OCI-LY7 (cell line): Measurements from ENCODE around the gene MROH2B. TPM values are rescaled to one million over a fixed set of nuclear protein-coding genes. Genes with fewer than 3 reads are reported as not detected.

Experiments used
- BruUV-seq: library from RNA; stranded (reverse); fragments of 400-500 nt; replicated peaks from 2 replicates; lab custom pipeline; 2021; lab: Mats Ljungman, UMichigan
- CTCF ChIA-PET: fragments of 300-600 bp; sonication (Branson Sonifier 250); formaldehyde crosslinking; loops from one replicate; lab custom pipeline; 2022; ENCODE audit warnings: antibody characterized with exemption; ENCODE audit not compliant: unreplicated experiment; lab: Charles Lee
- POLR2A ChIA-PET: fragments of 300-600 bp; sonication (Branson Sonifier 250); formaldehyde crosslinking; loops from one replicate; lab custom pipeline; 2022; ENCODE audit warnings: antibody characterized with exemption; lab: Charles Lee
- DNase-seq: peaks from one replicate; pipeline ENCODE4 v3.0.0-alpha.2; 2015; ENCODE audit warnings: low spot score
- H2AFZ ChIP-seq: fragments of 200-600 bp; sonication (generic), shearing (Covaris generic); 2 replicates; pipeline ENCODE4 v1.6.1; 2014; ENCODE audit warnings: mild to moderate bottlenecking, antibody characterized with exemption, low read length, moderate library complexity
- H3K27ac ChIP-seq: fragments of 200-600 bp; sonication (generic); 2 replicates; pipeline ENCODE4 v1.5.1; 2014; ENCODE audit warnings: mixed run types, low read depth, mild to moderate bottlenecking, moderate library complexity, low read length, inconsistent platforms; ENCODE audit not compliant: poor library complexity, severe bottlenecking
- H3K36me3 ChIP-seq: fragments of 200-600 bp; sonication (generic); 2 replicates; pipeline ENCODE4 v1.6.1; 2014; ENCODE audit warnings: mild to moderate bottlenecking, antibody characterized with exemption, low read length, moderate library complexity, mixed read lengths; ENCODE audit not compliant: insufficient read depth
- H3K4me1 ChIP-seq: fragments of 200-600 bp; sonication (generic); 2 replicates; pipeline ENCODE4 v1.5.1; 2014; ENCODE audit warnings: mild to moderate bottlenecking, low read length; ENCODE audit not compliant: insufficient read depth, poor library complexity, severe bottlenecking
- H3K4me2 ChIP-seq: fragments of 200-600 bp; sonication (generic); 2 replicates; pipeline ENCODE4 v1.6.1; 2014; ENCODE audit warnings: mild to moderate bottlenecking, low read length
- H3K4me3 ChIP-seq: fragments of 200-600 bp; sonication (generic); 2 replicates; pipeline ENCODE4 v1.5.1; 2014; ENCODE audit warnings: mild to moderate bottlenecking, low read depth, low read length; ENCODE audit not compliant: poor library complexity, severe bottlenecking
- H3K79me2 ChIP-seq: fragments of 200-600 bp; sonication (generic); 2 replicates; pipeline ENCODE4 v1.6.1; 2016; ENCODE audit warnings: low read depth, mild to moderate bottlenecking, low read length, moderate library complexity, mixed read lengths; ENCODE audit not compliant: insufficient read depth
- H3K9me2 ChIP-seq: fragments of 200-600 bp; sonication (generic); 2 replicates; pipeline ENCODE4 v1.6.1; 2016; ENCODE audit warnings: mild to moderate bottlenecking, low read length, mixed read lengths; ENCODE audit not compliant: insufficient read depth
- H3K9me3 ChIP-seq: fragments of 200-600 bp; sonication (generic); 2 replicates; pipeline ENCODE4 v1.6.1; 2014; ENCODE audit warnings: mild to moderate bottlenecking, mixed run types, low read length, mixed read lengths
- H4K20me1 ChIP-seq: fragments of 200-600 bp; sonication (generic); 2 replicates; pipeline ENCODE4 v1.6.1; 2014; ENCODE audit warnings: mild to moderate bottlenecking, antibody characterized with exemption, low read length, moderate library complexity, mixed read lengths; ENCODE audit not compliant: insufficient read depth
- EZH2phosphoT487 ChIP-seq: fragments of 200-600 bp; sonication (generic); IDR thresholded peaks from 2 replicates; pipeline ENCODE4 v1.6.1; 2018; ENCODE audit warnings: low read depth, borderline replicate concordance, mild to moderate bottlenecking, mixed run types, antibody characterized with exemption, low read length, moderate library complexity, mixed read lengths
- intact Hi-C: fragments of 100-400 bp; cut with micrococcal nuclease; formaldehyde crosslinking; loops from one replicate; pipeline ENCODE4 v1.10.0; 2022; ENCODE audit not compliant: unreplicated experiment
- total RNA-seq, 2 experiments: library from RNA; depleted of rRNA in 1 of 2; stranded (reverse); fragments of >200 nt in 1 of 2; shearing (Covaris generic) in 1 of 2; gene quantifications; 2 replicates each; pipeline ENCODE4 v1.2.3, GENCODE V29; 2014 to 2022
- TF ChIP-seq, protein P1 (sequence below): fragments of 200-600 bp; sonication (generic); conservative IDR thresholded peaks from 2 replicates; pipeline ENCODE4 v1.5.1; 2014; ENCODE audit warnings: mild to moderate bottlenecking, antibody characterized with exemption, low read length, moderate library complexity, mixed read lengths

The MROH2B gene
- total RNA-seq, 2 experiments from 2014 or later, result not detected

DNA sequence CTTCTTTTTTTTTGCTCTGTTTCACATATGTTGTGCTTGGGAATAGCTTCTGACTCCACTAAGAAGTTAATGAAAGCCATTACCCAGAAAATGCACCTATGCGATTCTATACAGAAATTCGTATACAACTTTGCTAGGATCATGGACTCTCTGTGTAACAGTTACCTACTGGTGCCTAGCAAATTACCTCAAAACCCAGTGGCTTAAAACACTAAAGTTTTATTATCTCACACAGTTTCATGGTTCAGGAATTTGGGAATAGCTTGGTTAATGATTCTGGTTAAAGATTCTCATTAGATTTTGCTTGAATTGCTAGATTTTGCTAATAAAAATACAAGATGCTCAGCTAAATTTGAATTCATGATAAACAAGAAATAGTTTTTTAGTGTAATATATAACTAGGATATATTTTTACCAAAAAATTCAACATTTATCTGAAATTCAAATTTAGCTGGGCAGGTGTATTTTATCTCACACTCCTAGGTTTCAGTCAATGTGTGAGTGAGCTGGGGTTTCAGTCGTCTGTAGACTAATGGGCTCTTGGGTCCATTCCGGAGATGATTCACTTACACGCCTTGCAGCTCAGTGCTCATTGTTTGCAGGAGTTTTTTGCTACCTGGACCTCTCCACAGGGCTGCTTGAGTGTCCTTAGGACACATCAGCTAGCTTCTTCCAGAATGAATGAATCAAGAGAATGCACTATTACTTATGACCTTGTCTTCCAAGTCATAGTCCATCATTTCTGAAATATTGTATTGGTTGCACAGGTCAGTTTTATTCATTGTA is 75.1 kb downstream of the MROH2B start:
- Histone ChIP-seq H4K20me1 (no peaks in the 10 kb centered on the region), H3K4me3 (no peak overlapping the region), H3K27ac (no peak overlapping the region), H3K4me1 (no peaks in the 10 kb centered on the region), H3K36me3 (no peaks in the 10 kb centered on the region), H3K9me2 (no peaks in the 10 kb centered on the region), H2AFZ (no peak overlapping the region), H3K4me2 (no peak overlapping the region), H3K79me2 (no peaks in the 10 kb centered on the region), H3K9me3 (no peaks in the 10 kb centered on the region)
- CTCF ChIA-PET, result no interaction called here
- BruUV-seq, result no TSS peak
- intact Hi-C loops, result no loop called here
- TF ChIP-seq, protein P1, sequence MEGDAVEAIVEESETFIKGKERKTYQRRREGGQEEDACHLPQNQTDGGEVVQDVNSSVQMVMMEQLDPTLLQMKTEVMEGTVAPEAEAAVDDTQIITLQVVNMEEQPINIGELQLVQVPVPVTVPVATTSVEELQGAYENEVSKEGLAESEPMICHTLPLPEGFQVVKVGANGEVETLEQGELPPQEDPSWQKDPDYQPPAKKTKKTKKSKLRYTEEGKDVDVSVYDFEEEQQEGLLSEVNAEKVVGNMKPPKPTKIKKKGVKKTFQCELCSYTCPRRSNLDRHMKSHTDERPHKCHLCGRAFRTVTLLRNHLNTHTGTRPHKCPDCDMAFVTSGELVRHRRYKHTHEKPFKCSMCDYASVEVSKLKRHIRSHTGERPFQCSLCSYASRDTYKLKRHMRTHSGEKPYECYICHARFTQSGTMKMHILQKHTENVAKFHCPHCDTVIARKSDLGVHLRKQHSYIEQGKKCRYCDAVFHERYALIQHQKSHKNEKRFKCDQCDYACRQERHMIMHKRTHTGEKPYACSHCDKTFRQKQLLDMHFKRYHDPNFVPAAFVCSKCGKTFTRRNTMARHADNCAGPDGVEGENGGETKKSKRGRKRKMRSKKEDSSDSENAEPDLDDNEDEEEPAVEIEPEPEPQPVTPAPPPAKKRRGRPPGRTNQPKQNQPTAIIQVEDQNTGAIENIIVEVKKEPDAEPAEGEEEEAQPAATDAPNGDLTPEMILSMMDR, result no peak
- TF ChIP-seq EZH2phosphoT487, result no peak
- DNase-seq, result no peak
- POLR2A ChIA-PET, result interaction anchor here (0.6 to 1.0 kb wide), 2 partner anchors 33 to 112 kb away, joined by 3 read pairs; no protein-coding TSS in a partner anchor

DNA sequence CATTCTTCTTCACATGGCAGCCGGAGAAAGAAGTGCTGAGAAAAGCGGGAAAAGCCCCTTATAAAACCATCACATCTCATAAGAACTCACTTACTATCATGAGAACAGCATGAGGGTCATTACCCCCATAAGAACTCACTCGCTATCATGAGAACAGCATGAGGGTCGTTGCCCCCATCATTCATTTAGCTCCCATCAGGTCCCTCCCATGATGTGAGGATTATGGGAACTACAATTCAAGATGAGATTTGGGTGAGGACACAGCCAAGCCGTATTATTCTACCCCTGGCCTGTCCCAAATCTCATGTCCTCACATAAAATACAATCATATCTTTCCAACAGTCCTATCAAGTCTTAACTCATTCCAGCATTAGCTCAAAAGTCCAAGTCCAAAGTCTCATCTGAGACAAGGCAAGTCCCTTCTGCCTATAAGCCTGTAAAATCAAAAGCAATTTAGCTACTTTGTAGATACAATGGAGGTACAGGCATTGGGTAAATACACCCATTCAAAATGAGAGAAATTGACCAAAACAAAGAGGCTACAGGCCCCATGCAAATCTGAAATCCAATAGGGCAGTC is 79.1 kb downstream of the MROH2B start:
- H4K20me1 ChIP-seq, result no peaks in the 10 kb centered on the region
- TF ChIP-seq EZH2phosphoT487, result no peak
- TF ChIP-seq, protein P1, result no peak
- no peaks in the 10 kb centered on the region for H3K4me1 ChIP-seq
- ChIA-PET CTCF (no interaction called here), POLR2A (no interaction called here)
- H3K9me3 ChIP-seq, result no peaks in the 10 kb centered on the region
- H3K79me2 ChIP-seq, result no peaks in the 10 kb centered on the region
- H3K4me3 ChIP-seq, result no peak overlapping the region
- H3K4me2 ChIP-seq, result no peak overlapping the region
- no peaks in the 10 kb centered on the region for H3K36me3 ChIP-seq
- H2AFZ ChIP-seq, result no peak overlapping the region
- intact Hi-C loops, result no loop called here
- H3K9me2 ChIP-seq, result no peaks in the 10 kb centered on the region
- no peak overlapping the region for H3K27ac ChIP-seq
- BruUV-seq, result no TSS peak
- DNase-seq, result no peak
